ENCODE measurements around the gene LGALS7. TPM values are rescaled to one million over a fixed set of nuclear protein-coding genes. Genes with fewer than 3 reads are reported as not detected.
"Not testable (repeated sequence)": the region's sequence is repeated elsewhere in the genome, so short reads cannot be mapped to it uniquely, and the experiment has no call there.

The LGALS7 gene
- total RNA-seq: not detected
- not detected for total RNA-seq (2013)

DNA sequence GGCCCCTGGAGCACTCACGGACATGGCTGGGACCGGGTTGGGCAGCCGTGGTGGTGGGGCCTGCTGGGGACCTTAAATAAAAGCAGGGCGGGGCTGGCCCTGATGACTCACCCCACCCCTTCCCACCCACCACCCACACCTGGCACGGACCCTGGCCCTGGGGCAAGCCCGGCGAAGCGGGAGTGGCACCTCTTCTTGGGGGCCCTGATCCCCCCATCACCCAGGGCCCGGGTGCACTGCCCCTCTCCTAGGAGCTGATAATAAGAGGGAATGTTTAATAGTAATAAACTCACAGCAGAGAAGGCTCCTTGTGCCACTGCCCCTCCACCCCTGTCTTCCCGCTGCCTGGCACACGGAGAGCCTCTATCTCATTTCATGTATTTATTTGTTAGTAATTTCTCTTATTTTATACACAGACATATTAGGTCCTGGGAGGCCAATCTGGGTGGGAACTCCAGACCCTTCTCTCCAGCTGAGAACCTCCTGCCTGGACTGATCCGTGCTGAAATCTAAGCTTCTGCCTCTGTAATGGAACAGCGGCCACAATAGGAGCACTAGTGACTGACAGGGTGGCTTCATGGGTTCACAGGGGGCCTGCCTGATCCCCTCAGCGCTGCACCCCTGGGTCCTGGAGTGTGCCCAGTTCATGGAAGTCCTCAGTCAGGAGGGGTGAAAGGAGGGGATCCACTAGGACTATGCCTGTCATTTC, at the start of gene LGALS7:
TSS of gene LGALS7 (minus strand) at position 49 of the 709 bp plus-strand sequence. CDS start at position 24, 25 bp downstream.
- Mint-ChIP-seq H3K4me3 (no peak within 1 kb of the TSS), H3K9me3 (no peaks in the 10 kb centered on the region), H3K36me3 (no peaks in the 10 kb centered on the region), H3K4me1 (peaks cover 7% of the 10 kb centered on the region in 2 donors), H3K27me3 (ENCODE audit: low read depth in 2 of 2) (peaks cover 0 to under 1% of the 10 kb centered on the region in 2 donors), H3K27ac (no peak within 1 kb of the TSS)
- H3K36me3 ChIP-seq (ENCODE audit: control insufficient read depth, insufficient read depth, low read length): no peaks in the 10 kb centered on the region
- no peak within 1 kb of the TSS for H3K4me3 ChIP-seq (ENCODE audit: low read length)
- TF ChIP-seq CTCF (IDR thresholded peaks at IDR 0.05): no peak
- WGBS (ENCODE audit: insufficient coverage): 92% methylated on average over 7 of the region's 14 CpGs
- no peaks in the 10 kb centered on the region for H3K9me3 ChIP-seq (ENCODE audit: control insufficient read depth, insufficient read depth, low read length)
- intact Hi-C loops (cut with micrococcal nuclease): loop anchor here (2.0 kb wide), 1 partner anchor 19 kb away; no protein-coding TSS in a partner anchor
- H3K4me1 ChIP-seq (ENCODE audit: control insufficient read depth, insufficient read depth, low read length): peaks cover 12% of the 10 kb centered on the region
- DNase-seq (no peak), ATAC-seq (no peak)
- H3K27me3 ChIP-seq (ENCODE audit: control insufficient read depth, insufficient read depth, low read length): no peaks in the 10 kb centered on the region
- H3K27ac ChIP-seq (ENCODE audit: low read length): no peak within 1 kb of the TSS

GRCh38 chr19:38821230-38821825, 48.0 kb upstream of the LGALS7 start:
- DNase-seq; H3K27me3 ChIP-seq (ENCODE audit: control insufficient read depth, insufficient read depth, low read length); ATAC-seq; H3K4me3 Mint-ChIP-seq; H3K27ac Mint-ChIP-seq; intact Hi-C loops (cut with micrococcal nuclease); H3K4me1 ChIP-seq (ENCODE audit: control insufficient read depth, insufficient read depth, low read length); H3K9me3 Mint-ChIP-seq; H3K9me3 ChIP-seq (ENCODE audit: control insufficient read depth, insufficient read depth, low read length); H3K27ac ChIP-seq (ENCODE audit: low read length); H3K4me3 ChIP-seq (ENCODE audit: low read length); H3K27me3 Mint-ChIP-seq (ENCODE audit: low read depth in 2 of 2); H3K36me3 Mint-ChIP-seq: not testable (repeated sequence)
- H3K4me1 Mint-ChIP-seq: peaks cover 21 to 28% of the 10 kb centered on the region in 2 donors
- H3K36me3 ChIP-seq (ENCODE audit: control insufficient read depth, insufficient read depth, low read length): peaks cover 21% of the 10 kb centered on the region
- 97% methylated on average over 29 of the region's 29 CpGs for WGBS (ENCODE audit: insufficient coverage)

DNA sequence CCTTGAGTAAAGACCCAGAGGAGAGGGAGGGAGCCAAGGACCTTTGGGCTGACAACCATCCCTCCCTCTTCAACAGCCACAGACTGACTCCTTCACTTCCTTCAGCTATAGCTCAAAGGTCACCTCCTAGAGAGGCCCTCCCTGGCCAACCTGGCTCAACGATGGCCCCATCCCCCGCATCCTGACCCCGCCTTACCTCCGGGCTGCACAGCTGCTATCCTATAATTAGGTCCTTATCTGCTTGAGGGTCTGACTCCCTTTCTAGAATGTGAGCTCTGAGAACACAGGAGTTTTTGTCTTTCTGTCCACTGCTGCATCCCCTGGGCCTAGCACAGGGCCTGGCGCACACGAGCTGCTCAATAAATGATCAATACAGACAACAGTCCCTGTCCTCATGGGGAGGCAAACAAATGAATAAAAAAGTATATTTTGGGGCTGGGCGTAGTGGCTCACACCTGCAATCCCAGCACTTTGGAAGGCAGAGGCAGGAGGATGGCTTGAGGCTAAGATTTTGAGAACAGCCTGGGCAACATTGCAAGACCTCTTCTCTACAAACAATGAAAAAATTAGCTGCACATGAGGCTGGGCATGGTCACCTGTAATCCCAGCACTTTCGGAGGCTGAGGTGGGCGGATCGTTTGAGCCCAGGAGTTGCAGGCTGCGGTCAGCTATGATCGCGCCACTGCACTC, 46.1 kb upstream of the LGALS7 start:
- H3K9me3 ChIP-seq (ENCODE audit: control insufficient read depth, insufficient read depth, low read length): no peaks in the 10 kb centered on the region
- intact Hi-C loops (cut with micrococcal nuclease): no loop called here
- Mint-ChIP-seq H3K4me1 (peaks cover 15 to 23% of the 10 kb centered on the region in 2 donors), H3K36me3 (no peaks in the 10 kb centered on the region), H3K27me3 (ENCODE audit: low read depth in 2 of 2) (no peaks in the 10 kb centered on the region), H3K4me3 (no peak overlapping the region), H3K27ac (peak overlapping the region in 1 of 2 donors; percentile 52), H3K9me3 (no peaks in the 10 kb centered on the region)
- ATAC-seq (no peak), DNase-seq (no peak)
- 97% methylated on average over 13 of the region's 13 CpGs for WGBS (ENCODE audit: insufficient coverage)
- H3K36me3 ChIP-seq (ENCODE audit: control insufficient read depth, insufficient read depth, low read length): peaks cover 34% of the 10 kb centered on the region
- no peak overlapping the region for H3K27ac ChIP-seq (ENCODE audit: low read length)
- H3K4me1 ChIP-seq (ENCODE audit: control insufficient read depth, insufficient read depth, low read length): peaks cover 5% of the 10 kb centered on the region
- TF ChIP-seq CTCF (IDR thresholded peaks at IDR 0.05): no peak
- no peaks in the 10 kb centered on the region for H3K27me3 ChIP-seq (ENCODE audit: control insufficient read depth, insufficient read depth, low read length)
- no peak overlapping the region for H3K4me3 ChIP-seq (ENCODE audit: low read length)

DNA sequence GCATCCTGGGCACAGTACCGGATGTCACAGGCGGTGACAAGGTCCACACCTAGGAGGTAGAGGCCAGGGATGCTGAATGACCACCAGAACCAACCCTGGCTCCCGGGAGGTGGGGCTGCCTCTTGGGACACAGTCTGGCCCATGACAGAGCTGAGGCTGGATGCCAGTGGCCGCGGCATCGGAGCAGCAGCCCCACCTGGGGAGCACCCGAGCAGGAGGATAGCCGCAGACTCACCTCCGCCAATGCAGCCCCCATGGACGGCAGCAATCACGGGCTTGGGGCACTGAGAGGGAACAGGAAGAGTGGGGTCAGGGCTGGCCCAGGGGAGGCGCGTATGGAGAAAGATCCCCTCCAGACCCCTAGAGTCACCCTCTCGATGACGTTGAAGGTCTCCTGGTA, 43.8 kb upstream of the LGALS7 start:
- WGBS (ENCODE audit: insufficient coverage): 96% methylated on average over 15 of the region's 15 CpGs
- no peak for ATAC-seq

More for the DNA sequence above, 43.8 kb upstream of the LGALS7 start:
- no peaks in the 10 kb centered on the region for H3K27me3 ChIP-seq (ENCODE audit: control insufficient read depth, insufficient read depth, low read length)
- H3K4me1 ChIP-seq (ENCODE audit: control insufficient read depth, insufficient read depth, low read length): peaks cover 5% of the 10 kb centered on the region
- no peak for TF ChIP-seq CTCF (IDR thresholded peaks at IDR 0.05)
- intact Hi-C loops (cut with micrococcal nuclease): no loop called here
- H3K4me3 ChIP-seq (ENCODE audit: low read length): no peak overlapping the region
- Mint-ChIP-seq H3K4me1 (peaks cover 5 to 11% of the 10 kb centered on the region in 2 donors), H3K4me3 (no peak overlapping the region), H3K36me3 (no peaks in the 10 kb centered on the region), H3K27me3 (ENCODE audit: low read depth in 2 of 2) (no peaks in the 10 kb centered on the region), H3K9me3 (no peaks in the 10 kb centered on the region), H3K27ac (no peak overlapping the region)
- DNase-seq: no peak
- H3K27ac ChIP-seq (ENCODE audit: low read length): no peak overlapping the region
- peaks cover 32% of the 10 kb centered on the region for H3K36me3 ChIP-seq (ENCODE audit: control insufficient read depth, insufficient read depth, low read length)
- no peaks in the 10 kb centered on the region for H3K9me3 ChIP-seq (ENCODE audit: control insufficient read depth, insufficient read depth, low read length)
